ENCODE measurements around the gene NOP53.
"Not testable (repeated sequence)": the region's sequence is repeated elsewhere in the genome, so short reads cannot be mapped to it uniquely, and the experiment has no call there.

The NOP53 gene

GRCh38 chr19:47755762-47756626 lies 10.6 kb downstream of the NOP53 start:
- DNase-seq = no peak

GRCh38 chr19:47756627-47756929 lies 11.2 kb downstream of the NOP53 start:
- DNase-seq = no peak

GRCh38 chr19:47756953-47757608 lies 11.7 kb downstream of the NOP53 start:
- no peak for DNase-seq

- no peak for DNase-seq
Observed at GRCh38 chr19:47757617-47758442, 12.5 kb downstream of the NOP53 start.

GRCh38 chr19:47758443-47758804 lies 13.1 kb downstream of the NOP53 start:
- no peak for DNase-seq

- DNase-seq = no peak
Observed at GRCh38 chr19:47760632-47760999, 15.3 kb downstream of the NOP53 start.

- no peak for DNase-seq
Observed at GRCh38 chr19:47761566-47761965, 16.2 kb downstream of the NOP53 start.

- DNase-seq = no peak
Observed at GRCh38 chr19:47762151-47762550, 16.8 kb downstream of the NOP53 start.

- no peak for DNase-seq
Observed at GRCh38 chr19:47762615-47763308, 17.4 kb downstream of the NOP53 start.

- DNase-seq = not testable (repeated sequence)
Observed at GRCh38 chr19:47764705-47765104, 19.4 kb downstream of the NOP53 start.

- peak; percentile 44 for DNase-seq
Observed at GRCh38 chr19:47765523-47766358, 20.4 kb downstream of the NOP53 start.

GRCh38 chr19:47766359-47766620 lies 20.9 kb downstream of the NOP53 start:
- no peak for DNase-seq

- DNase-seq = no peak
Observed at GRCh38 chr19:47766670-47767069, 21.3 kb downstream of the NOP53 start.

- no peak for DNase-seq
Observed at GRCh38 chr19:47767349-47767748, 22.0 kb downstream of the NOP53 start.

- DNase-seq = no peak
Observed at GRCh38 chr19:47768604-47769003, 23.3 kb downstream of the NOP53 start.

GRCh38 chr19:47769534-47769933 lies 24.2 kb downstream of the NOP53 start:
- no peak for DNase-seq

- DNase-seq = not testable (repeated sequence)
Observed at GRCh38 chr19:47771291-47771690, 25.9 kb downstream of the NOP53 start.

GRCh38 chr19:47776568-47776967 lies 31.2 kb downstream of the NOP53 start:
- DNase-seq = no peak

- DNase-seq = not testable (repeated sequence)
Observed at GRCh38 chr19:47777245-47778048, 32.1 kb downstream of the NOP53 start.

GRCh38 chr19:47778049-47778953 lies 33.0 kb downstream of the NOP53 start, which contains the start of gene SELENOW:
Gene SELENOW, plus strand, starts transcription at chr19:47778703. Its CDS starts 83 bp downstream, at chr19:47778786.
- peak; percentile 88 for DNase-seq
